Caco-2 (cell line): ENCODE measurements around the gene KIAA1671. TPM values are rescaled to one million over a fixed set of nuclear protein-coding genes. Genes with fewer than 3 reads are reported as not detected.

ENCODE experiments used
- BruUV-seq: library from RNA; stranded (reverse); fragments of 400-500 nt; replicated peaks from 2 replicates; lab custom pipeline; 2021; lab: Mats Ljungman, UMichigan
- CTCF ChIA-PET: fragments of 300-600 bp; sonication (Branson Sonifier 250); formaldehyde crosslinking; loops from one replicate; lab custom pipeline; 2022; ENCODE audit warnings: antibody characterized with exemption; lab: Charles Lee
- POLR2A ChIA-PET: fragments of 300-600 bp; sonication (Branson Sonifier 250); formaldehyde crosslinking; loops from one replicate; lab custom pipeline; 2022; ENCODE audit warnings: antibody characterized with exemption; lab: Charles Lee
- DNase-seq, 2 experiments: peaks; one replicate each; pipeline versions ENCODE4 v3.0.0 to v3.0.0-alpha.2; 2020 to 2022
- H3K27me3 ChIP-seq: replicated peaks from 2 replicates; pipeline ENCODE4 v1.6.0; 2011; ENCODE audit warnings: low read length; ENCODE audit not compliant: control insufficient read depth, insufficient read depth
- H3K36me3 ChIP-seq: 2 replicates; pipeline ENCODE4 v1.5.1; 2011; ENCODE audit warnings: low read length; ENCODE audit not compliant: control insufficient read depth, insufficient read depth
- H3K4me1 ChIP-seq: fragments of 250-450 bp; sonication (Bioruptor Pico); 2 replicates; pipeline ENCODE4 v1.5.1; 2020; ENCODE audit warnings: mild to moderate bottlenecking
- H3K4me3 ChIP-seq: 2 replicates; pipeline ENCODE4 v1.5.1; 2011; ENCODE audit warnings: low read depth, mild to moderate bottlenecking, control low read depth, low read length
- H3K9me3 ChIP-seq: fragments of 250-450 bp; sonication (Bioruptor Pico); 2 replicates; pipeline ENCODE4 v1.5.1; 2020; ENCODE audit warnings: mild to moderate bottlenecking, moderate library complexity
- H3K27ac Mint-ChIP-seq: one replicate; pipeline ENCODE4 v1.8.0; 2022; ENCODE audit warnings: mixed read lengths; ENCODE audit not compliant: unreplicated experiment
- H3K27me3 Mint-ChIP-seq: one replicate; pipeline ENCODE4 v1.8.0; 2022; ENCODE audit warnings: mixed read lengths; ENCODE audit not compliant: insufficient read depth, unreplicated experiment
- H3K36me3 Mint-ChIP-seq: one replicate; pipeline ENCODE4 v1.8.0; 2022; ENCODE audit warnings: mild to moderate bottlenecking, mixed read lengths; ENCODE audit not compliant: insufficient read depth, unreplicated experiment
- H3K4me1 Mint-ChIP-seq: one replicate; pipeline ENCODE4 v1.8.0; 2022; ENCODE audit warnings: low read depth, mixed read lengths; ENCODE audit not compliant: unreplicated experiment
- H3K4me3 Mint-ChIP-seq: one replicate; pipeline ENCODE4 v1.8.0; 2022; ENCODE audit warnings: mild to moderate bottlenecking, moderate library complexity, mixed read lengths; ENCODE audit not compliant: unreplicated experiment
- H3K9me3 Mint-ChIP-seq: one replicate; pipeline ENCODE4 v1.8.0; 2022; ENCODE audit warnings: mixed read lengths; ENCODE audit not compliant: unreplicated experiment
- CTCF ChIP-seq, 2 experiments: fragments of 200-600 bp in 1 of 2; IDR thresholded peaks; 1 replicate in 1 of 2; 2 replicates in 1 of 2; pipeline versions ENCODE4 v1.5.1 to v1.8.0; 2011 to 2022; ENCODE audit warnings: antibody characterized with exemption in 1 of 2, control low read depth in 1 of 2, inconsistent platforms in 1 of 2, low read depth in 1 of 2, low read length in 1 of 2, mild to moderate bottlenecking in 1 of 2, moderate library complexity in 1 of 2; ENCODE audit not compliant: insufficient read depth in 1 of 2, severe bottlenecking in 1 of 2, unreplicated experiment in 1 of 2
- intact Hi-C: fragments of 100-400 bp; cut with micrococcal nuclease; formaldehyde crosslinking; loops from one replicate; pipeline ENCODE4 v1.10.0; 2022; ENCODE audit not compliant: unreplicated experiment
- total RNA-seq: library from RNA; stranded (reverse); gene quantifications from 2 replicates; pipeline ENCODE4 v1.2.3, GENCODE V29; 2022

Gene KIAA1671
- total RNA-seq, 1 experiment from 2014 or later, result 28.6 TPM

GRCh38 chr22:25119609-25120008 is 167.1 kb downstream of the KIAA1671 start:
- H3K27ac Mint-ChIP-seq, result peak overlapping the region; percentile 80
- no peak for DNase-seq
- no peak overlapping the region for H3K4me3 Mint-ChIP-seq
- POLR2A ChIA-PET, result no interaction called here
- BruUV-seq, result no TSS peak
- intact Hi-C loops, result no loop called here
- peaks cover 41% of the 10 kb centered on the region for H3K36me3 Mint-ChIP-seq
- CTCF ChIA-PET, result no interaction called here
- H3K27me3 ChIP-seq, result no peaks in the 10 kb centered on the region
- no peaks in the 10 kb centered on the region for H3K9me3 Mint-ChIP-seq
- no peaks in the 10 kb centered on the region for H3K27me3 Mint-ChIP-seq
- H3K4me1 Mint-ChIP-seq, result peaks cover 16% of the 10 kb centered on the region
- no peaks in the 10 kb centered on the region; the same call in none of the 2 replicates for H3K36me3 ChIP-seq
- H3K4me3 ChIP-seq, result no peak overlapping the region
- no peak for TF ChIP-seq CTCF (IDR thresholded peaks at IDR 0.05; ENCODE audit: insufficient read depth in 1 of 2, low read depth in 1 of 2, low read length in 1 of 2, severe bottlenecking in 1 of 2, unreplicated experiment in 1 of 2)
- H3K9me3 ChIP-seq, result no peaks in the 10 kb centered on the region
- no peaks in the 10 kb centered on the region for H3K4me1 ChIP-seq

DNA sequence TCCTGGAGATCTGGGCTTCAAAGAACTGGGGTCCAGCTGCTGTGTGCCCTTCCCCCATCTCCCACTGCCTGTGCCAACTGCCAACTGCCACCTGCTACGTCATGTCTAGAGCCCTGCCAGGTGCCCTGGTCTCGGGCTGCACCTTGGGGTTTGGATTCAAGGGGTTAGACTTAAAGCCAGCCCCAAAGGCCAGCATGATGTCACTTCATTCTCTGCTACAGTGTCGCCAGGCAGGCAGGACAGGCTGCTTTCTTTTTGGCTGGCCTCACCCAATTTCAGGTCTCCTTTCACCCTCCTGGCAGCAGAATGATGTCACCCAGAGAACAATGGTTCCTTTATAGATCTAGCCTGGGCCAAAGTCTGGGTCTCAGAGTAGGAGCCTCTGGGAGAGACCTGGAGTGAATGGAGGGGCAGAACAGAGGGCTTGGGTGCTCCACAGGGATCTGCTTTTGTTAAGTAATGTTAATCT is 167.6 kb downstream of the KIAA1671 start:
- Mint-ChIP-seq H3K27ac (peak overlapping the region; percentile 80), H3K4me3 (no peak overlapping the region), H3K4me1 (peaks cover 16% of the 10 kb centered on the region), H3K36me3 (peaks cover 41% of the 10 kb centered on the region), H3K27me3 (no peaks in the 10 kb centered on the region), H3K9me3 (no peaks in the 10 kb centered on the region)
- Histone ChIP-seq H3K36me3 (no peaks in the 10 kb centered on the region; the same call in none of the 2 replicates), H3K4me3 (no peak overlapping the region), H3K4me1 (no peaks in the 10 kb centered on the region), H3K27me3 (no peaks in the 10 kb centered on the region), H3K9me3 (no peaks in the 10 kb centered on the region)
- TF ChIP-seq CTCF (IDR thresholded peaks at IDR 0.05; ENCODE audit: insufficient read depth in 1 of 2, low read depth in 1 of 2, low read length in 1 of 2, severe bottlenecking in 1 of 2, unreplicated experiment in 1 of 2), result no peak
- intact Hi-C loops, result no loop called here
- CTCF ChIA-PET, result no interaction called here
- DNase-seq, result peak; percentile 38 to 52
- POLR2A ChIA-PET, result no interaction called here
- BruUV-seq, result no TSS peak

- ChIA-PET POLR2A (no interaction called here), CTCF (interaction anchor here (0.7 kb wide), 1 partner anchor 9 kb away, joined by 5 read pairs; no protein-coding TSS in a partner anchor)
- Histone ChIP-seq H3K27me3 (no peaks in the 10 kb centered on the region), H3K9me3 (no peaks in the 10 kb centered on the region), H3K36me3 (no peaks in the 10 kb centered on the region; the same call in none of the 2 replicates), H3K4me3 (no peak overlapping the region), H3K4me1 (no peaks in the 10 kb centered on the region)
- BruUV-seq, result no TSS peak
- intact Hi-C loops, result no loop called here
- H3K4me1 Mint-ChIP-seq, result peaks cover 16% of the 10 kb centered on the region
- peaks cover 41% of the 10 kb centered on the region for H3K36me3 Mint-ChIP-seq
- DNase-seq, result peak in 1 of 2 experiments; percentile 12
- H3K27ac Mint-ChIP-seq, result peak overlapping the region; percentile 80
- H3K27me3 Mint-ChIP-seq, result no peaks in the 10 kb centered on the region
- H3K4me3 Mint-ChIP-seq, result no peak overlapping the region
- H3K9me3 Mint-ChIP-seq, result no peaks in the 10 kb centered on the region
- TF ChIP-seq CTCF (IDR thresholded peaks at IDR 0.05; ENCODE audit: insufficient read depth in 1 of 2, low read depth in 1 of 2, low read length in 1 of 2, severe bottlenecking in 1 of 2, unreplicated experiment in 1 of 2), result no peak
These were observed 168.3 kb downstream of the KIAA1671 start for GRCh38 chr22:25120761-25121212.
